CD1c-positive myeloid dendritic cell (primary cell): Measurements from ENCODE around the gene POPDC2.

Source experiments
- DNase-seq: peaks from one replicate; pipeline ENCODE4 v3.0.0-alpha.2; 2016; ENCODE audit errors: extremely low spot score

Gene POPDC2

GRCh38 chr3:119669906-119670570 is 9.6 kb upstream of the POPDC2 start:
- no peak for DNase-seq

GRCh38 chr3:119665954-119666559 is 5.7 kb upstream of the POPDC2 start:
- DNase-seq, result no peak

GRCh38 chr3:119664850-119665379 is 4.5 kb upstream of the POPDC2 start:
- peak; percentile 31 for DNase-seq

GRCh38 chr3:119664370-119664769 is 4.0 kb upstream of the POPDC2 start:
- no peak for DNase-seq

- DNase-seq, result no peak
Measured at GRCh38 chr3:119663885-119664284, 3.5 kb upstream of the POPDC2 start.

GRCh38 chr3:119662604-119663373 is 2.4 kb upstream of the POPDC2 start:
- no peak for DNase-seq

- peak; percentile 67 for DNase-seq
Measured at GRCh38 chr3:119659606-119660291, 640 bp downstream of the POPDC2 start.

GRCh38 chr3:119658994-119659393 is 1.4 kb downstream of the POPDC2 start:
- no peak for DNase-seq

GRCh38 chr3:119657887-119658702 is 2.3 kb downstream of the POPDC2 start:
- peak; percentile 70 for DNase-seq

GRCh38 chr3:119653876-119654275 is 6.5 kb downstream of the POPDC2 start:
- no peak for DNase-seq

GRCh38 chr3:119652306-119653033 is 7.9 kb downstream of the POPDC2 start:
- no peak for DNase-seq

GRCh38 chr3:119649761-119650160 is 10.6 kb downstream of the POPDC2 start:
- DNase-seq, result no peak

- DNase-seq, result no peak
Measured at GRCh38 chr3:119647843-119648575, 12.4 kb downstream of the POPDC2 start.

- no peak for DNase-seq
Measured at GRCh38 chr3:119647171-119647570, 13.2 kb downstream of the POPDC2 start.

GRCh38 chr3:119645813-119646212 is 14.6 kb downstream of the POPDC2 start:
- DNase-seq, result no peak

GRCh38 chr3:119644481-119644880 is 15.9 kb downstream of the POPDC2 start:
- DNase-seq, result no peak

GRCh38 chr3:119643528-119643927 is 16.9 kb downstream of the POPDC2 start:
- DNase-seq, result no peak

GRCh38 chr3:119642746-119643473 is 17.5 kb downstream of the POPDC2 start:
- DNase-seq, result no peak

GRCh38 chr3:119641416-119641815 is 19.0 kb downstream of the POPDC2 start:
- DNase-seq, result no peak
